GM23338 (cell line): Measurements from ENCODE around the gene TNRC18. TPM values are rescaled to one million over a fixed set of nuclear protein-coding genes. Genes with fewer than 3 reads are reported as not detected.
"Not testable (repeated sequence)": the region's sequence is repeated elsewhere in the genome, so short reads cannot be mapped to it uniquely, and the experiment has no call there.

Source experiments
- ATAC-seq: fragments of 200-7000 bp; cut with Tn5 transposase; 3 replicates; pipeline ENCODE4 v1.9.1; 2020
- DNase-seq: peaks from one replicate; pipeline ENCODE4 v3.0.0-alpha.2; 2015; ENCODE audit warnings: low spot score
- H2AFZ ChIP-seq: fragments of 200-600 bp; sonication (generic); 2 replicates; pipeline ENCODE4 v1.8.0; 2016; ENCODE audit warnings: antibody characterized with exemption, mild to moderate bottlenecking, moderate library complexity
- H3F3A ChIP-seq: fragments of 200-600 bp; sonication (generic); replicated peaks from 2 replicates; pipeline ENCODE4 v1.8.0; 2017; ENCODE audit warnings: antibody characterized with exemption, mixed run types, low read depth
- H3K27ac ChIP-seq: fragments of 200-600 bp; sonication (generic); 2 replicates; pipeline ENCODE4 v1.6.1; 2016; ENCODE audit warnings: low read depth
- H3K27me3 ChIP-seq: fragments of 200-600 bp; sonication (generic); 2 replicates; pipeline ENCODE4 v1.8.0; 2016; ENCODE audit warnings: mild to moderate bottlenecking, mixed run types, moderate library complexity; ENCODE audit not compliant: insufficient read depth
- H3K36me3 ChIP-seq: fragments of 200-600 bp; sonication (generic); 2 replicates; pipeline ENCODE4 v1.8.0; 2016; ENCODE audit warnings: mild to moderate bottlenecking; ENCODE audit not compliant: insufficient read depth
- H3K4me1 ChIP-seq: fragments of 200-600 bp; sonication (generic); 2 replicates; pipeline ENCODE4 v1.8.0; 2016; ENCODE audit warnings: mild to moderate bottlenecking, moderate library complexity; ENCODE audit not compliant: insufficient read depth
- H3K4me2 ChIP-seq: fragments of 200-600 bp; sonication (generic); 2 replicates; pipeline ENCODE4 v1.7.1; 2017; ENCODE audit warnings: mixed run types
- H3K4me3 ChIP-seq: fragments of 200-600 bp; sonication (generic); 2 replicates; pipeline ENCODE4 v1.6.1; 2016; ENCODE audit warnings: mixed run types
- H3K79me2 ChIP-seq: fragments of 200-600 bp; sonication (generic); replicated peaks from 2 replicates; pipeline ENCODE4 v1.8.0; 2017; ENCODE audit warnings: mild to moderate bottlenecking; ENCODE audit not compliant: insufficient read depth
- H3K9me2 ChIP-seq: fragments of 200-600 bp; sonication (generic); 2 replicates; pipeline ENCODE4 v1.8.0; 2017; ENCODE audit not compliant: insufficient read depth
- H4K20me1 ChIP-seq: fragments of 200-600 bp; sonication (generic); replicated peaks from 2 replicates; pipeline ENCODE4 v1.8.0; 2017; ENCODE audit warnings: mild to moderate bottlenecking; ENCODE audit not compliant: insufficient read depth
- H3K27ac Mint-ChIP-seq: 2 replicates; pipeline ENCODE4 v1.8.0; 2020; ENCODE audit warnings: inconsistent platforms, mild to moderate bottlenecking, moderate library complexity, mixed read lengths
- H3K27me3 Mint-ChIP-seq: 3 replicates; pipeline ENCODE4 v1.8.0; 2022; ENCODE audit warnings: low read depth, mild to moderate bottlenecking, moderate library complexity, mixed read lengths, inconsistent platforms; ENCODE audit not compliant: insufficient read depth, poor library complexity
- H3K36me3 Mint-ChIP-seq: 3 replicates; pipeline ENCODE4 v1.8.0; 2021; ENCODE audit warnings: low read depth, mild to moderate bottlenecking, inconsistent platforms, moderate library complexity, mixed read lengths
- H3K4me1 Mint-ChIP-seq: 3 replicates; pipeline ENCODE4 v1.8.0; 2020; ENCODE audit warnings: mild to moderate bottlenecking, inconsistent platforms, mixed read lengths
- H3K4me3 Mint-ChIP-seq: 3 replicates; pipeline ENCODE4 v1.8.0; 2021; ENCODE audit warnings: moderate library complexity, mild to moderate bottlenecking, inconsistent platforms, mixed read lengths
- H3K9me3 Mint-ChIP-seq: 3 replicates; pipeline ENCODE4 v1.8.0; 2020; ENCODE audit warnings: moderate library complexity, mild to moderate bottlenecking, inconsistent platforms, mixed read lengths
- CREB1 ChIP-seq: fragments of 250-450 bp; sonication (Bioruptor Pico); IDR thresholded peaks from 2 replicates; pipeline ENCODE4 v1.5.0; 2020; ENCODE audit warnings: low read depth, mild to moderate bottlenecking, moderate library complexity
- EZH2phosphoT487 ChIP-seq: fragments of 200-600 bp; sonication (generic); IDR thresholded peaks from one replicate; pipeline ENCODE4 v1.8.1; 2018; ENCODE audit warnings: antibody characterized with exemption; ENCODE audit not compliant: unreplicated experiment
- JUNB ChIP-seq: IDR thresholded peaks from one replicate; pipeline ENCODE4 v1.6.1; 2016; ENCODE audit warnings: antibody characterized with exemption; ENCODE audit not compliant: unreplicated experiment
- NANOG ChIP-seq: IDR thresholded peaks from 2 replicates; pipeline ENCODE4 v1.6.1; 2016; ENCODE audit warnings: antibody characterized with exemption, borderline replicate concordance
- STAT1 ChIP-seq: IDR thresholded peaks from one replicate; pipeline ENCODE4 v1.6.1; 2016; ENCODE audit warnings: antibody characterized with exemption; ENCODE audit not compliant: unreplicated experiment
- polyA plus RNA-seq: library from polyadenylated mRNA; unstranded; fragments of >200 nt; fragmentation: Nextera tagmentation; extraction: Ambion mirVana; gene quantifications from 2 replicates; pipeline ENCODE4 v1.2.1, GENCODE V29; 2016
- total RNA-seq: library from RNA; depleted of rRNA; stranded (reverse); fragments of >200 nt; shearing (Covaris generic); gene quantifications from 2 replicates; pipeline ENCODE4 v1.2.3, GENCODE V29; 2014
- TF ChIP-seq, protein P1 (sequence below): IDR thresholded peaks from one replicate; pipeline ENCODE4 v1.6.1; 2018; ENCODE audit warnings: antibody characterized with exemption; ENCODE audit not compliant: unreplicated experiment
- TF ChIP-seq, protein P2 (sequence below): IDR thresholded peaks from 2 replicates; pipeline ENCODE4 v1.6.1; 2016; ENCODE audit warnings: antibody characterized with exemption

Gene TNRC18
- total and polyA plus RNA-seq, 2 experiments from 2014 or later = 2.1 to 17.5 TPM

- TF ChIP-seq, protein P1, sequence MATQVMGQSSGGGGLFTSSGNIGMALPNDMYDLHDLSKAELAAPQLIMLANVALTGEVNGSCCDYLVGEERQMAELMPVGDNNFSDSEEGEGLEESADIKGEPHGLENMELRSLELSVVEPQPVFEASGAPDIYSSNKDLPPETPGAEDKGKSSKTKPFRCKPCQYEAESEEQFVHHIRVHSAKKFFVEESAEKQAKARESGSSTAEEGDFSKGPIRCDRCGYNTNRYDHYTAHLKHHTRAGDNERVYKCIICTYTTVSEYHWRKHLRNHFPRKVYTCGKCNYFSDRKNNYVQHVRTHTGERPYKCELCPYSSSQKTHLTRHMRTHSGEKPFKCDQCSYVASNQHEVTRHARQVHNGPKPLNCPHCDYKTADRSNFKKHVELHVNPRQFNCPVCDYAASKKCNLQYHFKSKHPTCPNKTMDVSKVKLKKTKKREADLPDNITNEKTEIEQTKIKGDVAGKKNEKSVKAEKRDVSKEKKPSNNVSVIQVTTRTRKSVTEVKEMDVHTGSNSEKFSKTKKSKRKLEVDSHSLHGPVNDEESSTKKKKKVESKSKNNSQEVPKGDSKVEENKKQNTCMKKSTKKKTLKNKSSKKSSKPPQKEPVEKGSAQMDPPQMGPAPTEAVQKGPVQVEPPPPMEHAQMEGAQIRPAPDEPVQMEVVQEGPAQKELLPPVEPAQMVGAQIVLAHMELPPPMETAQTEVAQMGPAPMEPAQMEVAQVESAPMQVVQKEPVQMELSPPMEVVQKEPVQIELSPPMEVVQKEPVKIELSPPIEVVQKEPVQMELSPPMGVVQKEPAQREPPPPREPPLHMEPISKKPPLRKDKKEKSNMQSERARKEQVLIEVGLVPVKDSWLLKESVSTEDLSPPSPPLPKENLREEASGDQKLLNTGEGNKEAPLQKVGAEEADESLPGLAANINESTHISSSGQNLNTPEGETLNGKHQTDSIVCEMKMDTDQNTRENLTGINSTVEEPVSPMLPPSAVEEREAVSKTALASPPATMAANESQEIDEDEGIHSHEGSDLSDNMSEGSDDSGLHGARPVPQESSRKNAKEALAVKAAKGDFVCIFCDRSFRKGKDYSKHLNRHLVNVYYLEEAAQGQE = no peak
- TF ChIP-seq STAT1 = no peak
- TF ChIP-seq CREB1 (CRISPR knock-in tag) = no peak
- TF ChIP-seq, protein P2, sequence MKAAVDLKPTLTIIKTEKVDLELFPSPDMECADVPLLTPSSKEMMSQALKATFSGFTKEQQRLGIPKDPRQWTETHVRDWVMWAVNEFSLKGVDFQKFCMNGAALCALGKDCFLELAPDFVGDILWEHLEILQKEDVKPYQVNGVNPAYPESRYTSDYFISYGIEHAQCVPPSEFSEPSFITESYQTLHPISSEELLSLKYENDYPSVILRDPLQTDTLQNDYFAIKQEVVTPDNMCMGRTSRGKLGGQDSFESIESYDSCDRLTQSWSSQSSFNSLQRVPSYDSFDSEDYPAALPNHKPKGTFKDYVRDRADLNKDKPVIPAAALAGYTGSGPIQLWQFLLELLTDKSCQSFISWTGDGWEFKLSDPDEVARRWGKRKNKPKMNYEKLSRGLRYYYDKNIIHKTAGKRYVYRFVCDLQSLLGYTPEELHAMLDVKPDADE = no peak
- TF ChIP-seq NANOG = no peak
- no peak for TF ChIP-seq JUNB
- TF ChIP-seq EZH2phosphoT487 = no peak
These were observed 147.0 kb downstream of the TNRC18 start (continued) for GRCh38 chr7:5276611-5277010.

GRCh38 chr7:5276123-5276522 lies 147.5 kb downstream of the TNRC18 start:
- H3K27ac Mint-ChIP-seq, H3K4me3 Mint-ChIP-seq: not testable (repeated sequence)

DNA sequence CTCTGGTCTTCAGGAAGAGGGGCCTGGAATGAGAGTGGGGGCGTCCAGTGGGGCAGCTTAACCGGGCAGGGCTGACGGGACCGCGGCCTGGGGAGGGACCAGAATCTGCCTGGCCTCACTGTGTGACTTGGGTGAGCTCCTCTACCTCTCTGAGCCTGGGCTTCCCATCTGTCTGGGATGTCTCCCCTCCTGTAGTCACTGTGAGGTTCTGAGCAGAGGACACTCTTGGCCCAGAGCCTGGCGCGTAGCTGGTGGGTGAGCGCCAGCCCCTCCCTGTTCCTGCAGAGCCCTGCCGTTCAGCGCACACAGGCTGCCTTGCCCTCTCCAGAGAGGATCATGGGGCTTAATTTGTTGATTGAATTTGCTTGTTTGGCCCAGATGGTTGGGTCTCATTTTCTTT lies 148.1 kb downstream of the TNRC18 start:
- not testable (repeated sequence) for H3K4me1 ChIP-seq, H4K20me1 ChIP-seq, H3K36me3 ChIP-seq, H3K27me3 ChIP-seq, H3K27ac ChIP-seq, H2AFZ ChIP-seq, ATAC-seq, H3K4me2 ChIP-seq, H3K4me3 ChIP-seq, H3K27me3 Mint-ChIP-seq, DNase-seq, H3F3A ChIP-seq, H3K4me3 Mint-ChIP-seq, H3K4me1 Mint-ChIP-seq, H3K27ac Mint-ChIP-seq, H3K9me2 ChIP-seq, H3K36me3 Mint-ChIP-seq, H3K79me2 ChIP-seq, H3K9me3 Mint-ChIP-seq

More at GRCh38 chr7:5276123-5276522, 147.5 kb downstream of the TNRC18 start:
- H3K36me3 ChIP-seq, H4K20me1 ChIP-seq, H3K4me3 ChIP-seq, H3K27me3 ChIP-seq, ATAC-seq, H2AFZ ChIP-seq, H3K79me2 ChIP-seq, H3K27ac ChIP-seq, H3K27me3 Mint-ChIP-seq, H3K36me3 Mint-ChIP-seq, H3K4me1 Mint-ChIP-seq, H3K9me2 ChIP-seq, DNase-seq, H3K9me3 Mint-ChIP-seq, H3K4me2 ChIP-seq, H3K4me1 ChIP-seq, H3F3A ChIP-seq: not testable (repeated sequence)

DNA sequence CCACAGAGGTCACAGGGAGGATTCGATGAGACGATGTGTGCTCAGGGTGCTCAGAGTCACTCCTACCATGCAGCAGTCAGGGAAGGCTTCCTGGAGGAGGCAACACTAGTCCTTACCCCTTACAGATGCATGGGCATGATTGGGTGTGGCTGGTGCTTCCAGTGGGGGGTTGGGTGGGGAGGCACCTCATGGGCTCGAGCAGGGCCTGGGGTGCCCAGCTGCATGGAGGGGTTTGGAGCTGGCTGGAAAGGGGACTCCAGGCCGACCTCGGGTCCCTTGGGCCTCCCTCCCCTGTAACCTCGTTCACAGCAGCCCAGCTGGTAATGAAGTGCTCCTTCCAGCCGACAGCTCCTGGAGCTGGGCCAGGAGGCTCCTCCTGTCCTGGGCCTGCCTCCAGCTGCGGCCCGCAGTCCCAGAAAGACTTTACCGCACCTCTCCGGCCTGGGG lies 148.6 kb downstream of the TNRC18 start:
- not testable (repeated sequence) for H3K4me2 ChIP-seq, H3K27me3 ChIP-seq, H3K79me2 ChIP-seq, H4K20me1 ChIP-seq, H3K27ac ChIP-seq, H3K4me3 Mint-ChIP-seq, ATAC-seq, H3K9me2 ChIP-seq, H3K36me3 Mint-ChIP-seq, H3K4me1 ChIP-seq, DNase-seq, H3K4me3 ChIP-seq, H3K36me3 ChIP-seq, H3K27ac Mint-ChIP-seq, H2AFZ ChIP-seq, H3F3A ChIP-seq, H3K9me3 Mint-ChIP-seq, H3K27me3 Mint-ChIP-seq, H3K4me1 Mint-ChIP-seq
